Smooth muscle cell (in vitro differentiated cells): Measurements from ENCODE around the gene ZNF804A. TPM values are rescaled to one million over a fixed set of nuclear protein-coding genes. Genes with fewer than 3 reads are reported as not detected.

Experiments
- DNase-seq: peaks from one replicate; lab custom pipeline; 2025; ENCODE audit not compliant: unreplicated experiment; lab: John Stamatoyannopoulos, UW
- H2AFZ ChIP-seq: fragments of 200-600 bp; sonication (generic); 2 replicates; pipeline ENCODE4 v1.6.0; 2016; ENCODE audit warnings: antibody characterized with exemption, low read depth, mild to moderate bottlenecking
- H3F3A ChIP-seq: fragments of 200-600 bp; sonication (generic); 2 replicates; pipeline ENCODE4 v1.6.0; 2017; ENCODE audit warnings: antibody characterized with exemption, low read depth
- H3K27ac ChIP-seq: fragments of 200-600 bp; sonication (generic); 2 replicates; pipeline ENCODE4 v1.5.1; 2016; ENCODE audit warnings: low read depth, mild to moderate bottlenecking
- H3K27me3 ChIP-seq: fragments of 200-600 bp; sonication (generic); 2 replicates; pipeline ENCODE4 v1.6.1; 2016; ENCODE audit warnings: low read depth, mild to moderate bottlenecking
- H3K36me3 ChIP-seq: fragments of 200-600 bp; sonication (generic); 2 replicates; pipeline ENCODE4 v1.5.1; 2016; ENCODE audit warnings: low read depth
- H3K4me1 ChIP-seq: fragments of 200-600 bp; sonication (generic); 2 replicates; pipeline ENCODE4 v1.5.1; 2016; ENCODE audit warnings: low read depth
- H3K4me2 ChIP-seq: fragments of 200-600 bp; sonication (generic); 2 replicates; pipeline ENCODE4 v1.6.0; 2016; ENCODE audit warnings: mild to moderate bottlenecking
- H3K4me3 ChIP-seq: fragments of 200-600 bp; sonication (generic); 2 replicates; pipeline ENCODE4 v1.5.1; 2016; ENCODE audit warnings: mild to moderate bottlenecking
- H3K79me2 ChIP-seq: fragments of 200-600 bp; sonication (generic); 2 replicates; pipeline ENCODE4 v1.6.0; 2016; ENCODE audit warnings: low read depth, mild to moderate bottlenecking
- H3K9ac ChIP-seq: fragments of 200-600 bp; sonication (generic); 2 replicates; pipeline ENCODE4 v1.6.0; 2016; ENCODE audit warnings: low read depth
- H3K9me3 ChIP-seq: fragments of 200-600 bp; sonication (generic); replicated peaks from 2 replicates; pipeline ENCODE4 v1.5.1; 2016; ENCODE audit warnings: low read depth
- H4K20me1 ChIP-seq: fragments of 200-600 bp; sonication (generic); 2 replicates; pipeline ENCODE4 v1.6.0; 2016; ENCODE audit warnings: low read depth
- whole genome bisulfite sequencing: methylation state at CpG from one replicate; pipeline ENCODE4 v1.1.7; 2016; ENCODE audit warnings: low lambda C conversion rate; 5-methylcytosine and 5-hydroxymethylcytosine counted together
- polyA plus RNA-seq: library from polyadenylated mRNA; unstranded; fragments of >200 nt; fragmentation: Nextera tagmentation; extraction: Ambion mirVana; gene quantifications from 2 replicates; pipeline ENCODE4 v1.2.1, GENCODE V29; 2016
- total RNA-seq: library from RNA; depleted of rRNA; stranded (reverse); fragments of >200 nt; gene quantifications from 2 replicates; pipeline ENCODE4 v1.2.3, GENCODE V29; 2014
- TF ChIP-seq, protein P1 (sequence below): fragments of 200-600 bp; sonication (generic); IDR thresholded peaks from 2 replicates; pipeline ENCODE4 v1.5.1; 2017; ENCODE audit warnings: borderline replicate concordance, mild to moderate bottlenecking, antibody characterized with exemption; ENCODE audit not compliant: insufficient read depth, poor library complexity, severe bottlenecking

Gene ZNF804A
- total and polyA plus RNA-seq, 2 experiments from 2014 or later = 1.0 to 1.3 TPM

DNA sequence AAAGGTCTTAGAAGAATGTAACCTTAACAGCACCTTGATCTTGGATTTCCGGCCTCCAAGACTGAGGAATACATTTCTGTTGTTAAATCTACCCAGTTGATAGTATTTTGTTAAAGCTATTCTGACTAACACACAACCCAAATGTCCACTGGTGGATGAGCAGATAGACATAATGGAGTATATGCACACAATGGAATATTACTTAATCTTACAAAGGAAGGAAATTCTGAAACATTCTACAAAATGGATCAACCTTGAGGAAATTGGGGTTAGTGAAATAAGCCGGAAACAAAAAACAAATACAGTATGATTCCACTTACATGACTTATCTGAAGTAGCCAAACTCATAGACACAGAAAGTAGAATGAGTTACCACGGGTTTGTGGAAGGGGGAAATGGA, 168.7 kb downstream of the ZNF804A start:
- no peak for DNase-seq
- TF ChIP-seq, protein P1, sequence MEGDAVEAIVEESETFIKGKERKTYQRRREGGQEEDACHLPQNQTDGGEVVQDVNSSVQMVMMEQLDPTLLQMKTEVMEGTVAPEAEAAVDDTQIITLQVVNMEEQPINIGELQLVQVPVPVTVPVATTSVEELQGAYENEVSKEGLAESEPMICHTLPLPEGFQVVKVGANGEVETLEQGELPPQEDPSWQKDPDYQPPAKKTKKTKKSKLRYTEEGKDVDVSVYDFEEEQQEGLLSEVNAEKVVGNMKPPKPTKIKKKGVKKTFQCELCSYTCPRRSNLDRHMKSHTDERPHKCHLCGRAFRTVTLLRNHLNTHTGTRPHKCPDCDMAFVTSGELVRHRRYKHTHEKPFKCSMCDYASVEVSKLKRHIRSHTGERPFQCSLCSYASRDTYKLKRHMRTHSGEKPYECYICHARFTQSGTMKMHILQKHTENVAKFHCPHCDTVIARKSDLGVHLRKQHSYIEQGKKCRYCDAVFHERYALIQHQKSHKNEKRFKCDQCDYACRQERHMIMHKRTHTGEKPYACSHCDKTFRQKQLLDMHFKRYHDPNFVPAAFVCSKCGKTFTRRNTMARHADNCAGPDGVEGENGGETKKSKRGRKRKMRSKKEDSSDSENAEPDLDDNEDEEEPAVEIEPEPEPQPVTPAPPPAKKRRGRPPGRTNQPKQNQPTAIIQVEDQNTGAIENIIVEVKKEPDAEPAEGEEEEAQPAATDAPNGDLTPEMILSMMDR = no peak
- Histone ChIP-seq H3K36me3 (no peaks in the 10 kb centered on the region), H3F3A (no peaks in the 10 kb centered on the region), H3K27me3 (no peaks in the 10 kb centered on the region), H3K4me3 (no peak overlapping the region), H3K9me3 (no peaks in the 10 kb centered on the region), H3K9ac (no peak overlapping the region), H3K79me2 (no peaks in the 10 kb centered on the region), H3K4me1 (no peaks in the 10 kb centered on the region), H2AFZ (no peak overlapping the region), H4K20me1 (no peaks in the 10 kb centered on the region), H3K27ac (no peak overlapping the region), H3K4me2 (no peak overlapping the region)
- 94% methylated on average over 3 of the region's 3 CpGs for WGBS

DNA sequence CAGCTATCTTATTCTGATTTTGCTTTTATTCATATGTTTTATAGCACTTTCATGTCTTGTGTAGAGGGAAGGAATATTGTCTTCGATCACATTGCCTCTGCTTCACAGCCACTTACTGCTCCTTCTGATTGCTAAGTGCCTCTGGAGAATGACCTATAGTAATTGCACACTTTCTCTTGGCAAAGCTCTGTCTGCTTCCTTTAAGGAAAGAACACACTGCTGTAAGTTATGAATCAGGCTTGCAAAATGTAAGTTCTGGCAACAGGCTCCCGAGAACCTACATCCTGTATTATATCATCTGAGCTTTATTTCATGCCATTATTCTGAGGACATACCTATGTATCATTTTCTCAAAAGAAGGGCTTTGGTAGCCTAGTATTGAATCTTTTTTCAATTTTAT, 170.7 kb downstream of the ZNF804A start:
- Histone ChIP-seq H3K4me1 (no peaks in the 10 kb centered on the region), H2AFZ (no peak overlapping the region), H3K4me3 (no peak overlapping the region), H3K9ac (no peak overlapping the region), H3K79me2 (no peaks in the 10 kb centered on the region), H4K20me1 (no peaks in the 10 kb centered on the region), H3F3A (no peaks in the 10 kb centered on the region), H3K27me3 (no peaks in the 10 kb centered on the region), H3K4me2 (no peak overlapping the region), H3K9me3 (no peaks in the 10 kb centered on the region), H3K27ac (no peak overlapping the region), H3K36me3 (no peaks in the 10 kb centered on the region)
- WGBS = 63% methylated on average over 2 of the region's 2 CpGs
- DNase-seq = no peak
- TF ChIP-seq, protein P1 = no peak

DNA sequence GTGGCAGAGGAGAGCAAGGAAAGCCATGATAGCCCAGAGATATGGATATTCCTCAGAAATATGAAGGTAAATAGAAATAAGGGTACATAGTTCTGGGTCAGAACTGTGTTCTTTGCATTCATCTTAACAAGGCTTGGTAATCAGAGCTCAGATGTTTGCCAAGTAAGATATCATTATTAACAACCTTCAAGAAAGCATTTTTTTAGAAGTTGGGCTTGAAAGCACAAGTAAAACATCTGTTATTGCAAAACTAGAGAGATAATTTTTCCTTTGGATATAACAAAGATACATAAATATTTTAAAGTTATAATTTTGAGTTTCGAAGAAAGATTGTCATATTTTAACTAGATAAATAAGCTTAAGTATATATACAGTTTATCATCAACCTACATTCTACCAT, 171.4 kb downstream of the ZNF804A start:
- no peak overlapping the region for H3K4me2 ChIP-seq
- H2AFZ ChIP-seq = no peak overlapping the region
- no peaks in the 10 kb centered on the region for H3K27me3 ChIP-seq
- TF ChIP-seq, protein P1 = no peak
- H3K36me3 ChIP-seq = no peaks in the 10 kb centered on the region
- H3K9me3 ChIP-seq = no peaks in the 10 kb centered on the region
- no peaks in the 10 kb centered on the region for H4K20me1 ChIP-seq
- no peaks in the 10 kb centered on the region for H3K79me2 ChIP-seq
- no peaks in the 10 kb centered on the region for H3K4me1 ChIP-seq
- H3K4me3 ChIP-seq = no peak overlapping the region
- H3F3A ChIP-seq = no peaks in the 10 kb centered on the region
- no peak overlapping the region for H3K27ac ChIP-seq
- DNase-seq = no peak
- no peak overlapping the region for H3K9ac ChIP-seq
- 92% methylated on average over 1 of the region's 1 CpG for WGBS

DNA sequence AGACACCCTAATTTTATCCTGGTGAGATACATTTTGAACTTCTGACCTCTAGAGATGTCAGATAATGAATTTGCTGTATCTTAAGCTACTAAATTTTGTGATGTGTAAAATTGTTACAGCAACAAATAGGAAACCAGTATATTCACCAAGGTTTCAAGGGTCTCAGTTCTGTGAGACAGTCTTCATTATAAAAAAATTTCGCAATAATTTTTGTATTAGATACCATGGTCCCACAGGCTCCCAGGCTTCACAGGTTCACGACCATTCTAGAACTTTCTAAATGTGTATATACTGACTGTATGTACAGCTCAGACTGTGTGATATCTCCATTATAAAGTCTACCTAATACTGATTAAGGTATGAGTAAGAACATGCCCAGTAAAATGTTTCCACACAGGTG, 181.4 kb downstream of the ZNF804A start:
- no peak overlapping the region for H3K4me2 ChIP-seq
- H3K9ac ChIP-seq = no peak overlapping the region
- no peaks in the 10 kb centered on the region for H3K36me3 ChIP-seq
- no peaks in the 10 kb centered on the region for H3K79me2 ChIP-seq
- no peaks in the 10 kb centered on the region for H3K27me3 ChIP-seq
- 92% methylated on average over 2 of the region's 2 CpGs for WGBS
- no peak overlapping the region for H2AFZ ChIP-seq
- no peaks in the 10 kb centered on the region for H4K20me1 ChIP-seq
- H3F3A ChIP-seq = no peaks in the 10 kb centered on the region
- H3K9me3 ChIP-seq = no peaks in the 10 kb centered on the region
- TF ChIP-seq, protein P1 = no peak
- H3K4me1 ChIP-seq = no peaks in the 10 kb centered on the region
- no peak for DNase-seq
- H3K27ac ChIP-seq = no peak overlapping the region
- no peak overlapping the region for H3K4me3 ChIP-seq
